ENCODE results near the gene CREBBP. TPM values are rescaled to one million over a fixed set of nuclear protein-coding genes. Genes with fewer than 3 reads are reported as not detected.

Gene CREBBP
- total and polyA plus RNA-seq, 2 donors from 2014 or later: 5.9 to 74.6 TPM

DNA sequence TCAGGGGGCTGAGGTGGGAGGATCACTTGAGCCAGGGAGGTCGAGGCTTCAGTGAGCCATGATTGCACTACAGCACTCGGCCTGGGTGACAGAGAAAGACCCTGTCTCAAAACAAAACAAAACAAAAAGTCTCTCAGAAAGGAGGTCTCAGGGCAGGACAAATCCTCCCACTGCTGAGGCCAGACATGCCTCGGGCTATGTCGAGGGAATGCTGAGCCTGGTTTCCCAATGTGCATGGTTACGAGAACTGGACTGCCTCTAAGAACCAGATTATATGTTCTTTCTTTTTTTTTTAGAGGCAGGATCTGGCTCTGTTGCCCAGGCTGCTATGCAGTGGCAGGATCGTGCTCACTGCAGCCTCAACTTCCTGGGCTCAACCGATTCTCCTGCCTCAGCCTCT is 190.8 kb downstream of the CREBBP start:
- no peak for FAIRE-seq
- intact Hi-C loops (cut with DNase I): no loop called here
- H3K27me3 ChIP-seq (ENCODE audit: control insufficient read depth, insufficient read depth, low read length): no peaks in the 10 kb centered on the region
- H3K27ac ChIP-seq (ENCODE audit: low read depth in 2 of 2, low read length in 2 of 2): no peak overlapping the region
- no peak overlapping the region for H3K9ac ChIP-seq (ENCODE audit: low read length in 3 of 3)
- no peaks in the 10 kb centered on the region for H3K9me3 ChIP-seq (ENCODE audit: control insufficient read depth in 2 of 3, insufficient read depth in 1 of 3, low read length in 3 of 3)
- H3K36me3 ChIP-seq (ENCODE audit: control insufficient read depth in 2 of 3, insufficient read depth in 3 of 3, low read length in 3 of 3): peaks cover 0 to 18% (median 13%) of the 10 kb centered on the region in 3 donors
- peak in 1 of 5 donors; percentile 19 for DNase-seq
- H3K4me3 ChIP-seq (ENCODE audit: low read length in 3 of 3): no peak overlapping the region
- H3K4me1 ChIP-seq (ENCODE audit: control insufficient read depth in 2 of 3, insufficient read depth in 2 of 3, low read depth in 1 of 3, low read length in 3 of 3): peaks cover 0 to 7% (median 0%) of the 10 kb centered on the region in 3 donors
- TF ChIP-seq CTCF (IDR thresholded peaks at IDR 0.05; ENCODE audit: borderline replicate concordance, extremely low read depth, insufficient read depth): no peak

DNA sequence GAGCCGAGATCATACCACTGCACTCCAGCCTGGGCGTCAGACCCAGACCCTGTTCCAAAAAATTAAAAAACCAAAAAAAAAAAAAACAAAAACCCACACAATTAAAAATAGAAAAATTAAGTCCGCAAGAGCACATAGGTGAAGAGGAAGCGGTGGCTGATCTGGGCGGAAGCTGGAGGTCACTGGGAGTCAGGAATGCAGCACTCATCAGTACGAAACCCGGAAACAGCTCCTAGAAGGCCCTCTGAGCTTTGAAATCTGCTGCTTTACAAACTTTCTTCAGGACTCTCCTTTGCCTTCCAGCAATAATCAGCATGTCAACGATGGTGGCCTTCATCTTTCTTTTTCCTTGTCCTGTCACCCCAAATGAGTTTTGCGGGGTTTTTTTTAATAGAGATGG is 192.7 kb downstream of the CREBBP start:
- Histone ChIP-seq H3K9ac (ENCODE audit: low read length in 3 of 3) (no peak overlapping the region), H3K9me3 (ENCODE audit: control insufficient read depth in 2 of 3, insufficient read depth in 1 of 3, low read length in 3 of 3) (no peaks in the 10 kb centered on the region), H3K27ac (ENCODE audit: low read depth in 2 of 2, low read length in 2 of 2) (no peak overlapping the region), H3K36me3 (ENCODE audit: control insufficient read depth in 2 of 3, insufficient read depth in 3 of 3, low read length in 3 of 3) (peaks cover 0 to 19% (median 15%) of the 10 kb centered on the region in 3 donors), H3K4me1 (ENCODE audit: control insufficient read depth in 2 of 3, insufficient read depth in 2 of 3, low read depth in 1 of 3, low read length in 3 of 3) (peaks cover 0 to 5% (median 0%) of the 10 kb centered on the region in 3 donors), H3K4me3 (ENCODE audit: low read length in 3 of 3) (no peak overlapping the region), H3K27me3 (ENCODE audit: control insufficient read depth, insufficient read depth, low read length) (no peaks in the 10 kb centered on the region)
- intact Hi-C loops (cut with DNase I): no loop called here
- no peak for FAIRE-seq
- TF ChIP-seq CTCF (IDR thresholded peaks at IDR 0.05; ENCODE audit: borderline replicate concordance, extremely low read depth, insufficient read depth): no peak
- DNase-seq: peak in 1 of 5 donors; percentile 9

GRCh38 chr16:3687021-3687420 is 193.5 kb downstream of the CREBBP start:
- Histone ChIP-seq H3K27me3 (ENCODE audit: control insufficient read depth, insufficient read depth, low read length) (no peaks in the 10 kb centered on the region), H3K9ac (ENCODE audit: low read length in 3 of 3) (no peak overlapping the region), H3K36me3 (ENCODE audit: control insufficient read depth in 2 of 3, insufficient read depth in 3 of 3, low read length in 3 of 3) (peaks cover under 1 to 19% (median 15%) of the 10 kb centered on the region in 3 donors), H3K4me3 (ENCODE audit: low read length in 3 of 3) (no peak overlapping the region), H3K4me1 (ENCODE audit: control insufficient read depth in 2 of 3, insufficient read depth in 2 of 3, low read depth in 1 of 3, low read length in 3 of 3) (peaks cover 0 to 5% (median 0%) of the 10 kb centered on the region in 3 donors), H3K27ac (ENCODE audit: low read depth in 2 of 2, low read length in 2 of 2) (no peak overlapping the region), H3K9me3 (ENCODE audit: control insufficient read depth in 2 of 3, insufficient read depth in 1 of 3, low read length in 3 of 3) (no peaks in the 10 kb centered on the region)
- DNase-seq: no peak
- no peak for TF ChIP-seq CTCF (IDR thresholded peaks at IDR 0.05; ENCODE audit: borderline replicate concordance, extremely low read depth, insufficient read depth)
- intact Hi-C loops (cut with DNase I): no loop called here
- FAIRE-seq: no peak

- no peaks in the 10 kb centered on the region for H3K27me3 ChIP-seq (ENCODE audit: control insufficient read depth, insufficient read depth, low read length)
- no peak overlapping the region for H3K9ac ChIP-seq (ENCODE audit: low read length in 3 of 3)
- peaks cover 4 to 44% (median 21%) of the 10 kb centered on the region in 3 donors for H3K36me3 ChIP-seq (ENCODE audit: control insufficient read depth in 2 of 3, insufficient read depth in 3 of 3, low read length in 3 of 3)
- FAIRE-seq: no peak
- TF ChIP-seq CTCF (IDR thresholded peaks at IDR 0.05; ENCODE audit: borderline replicate concordance, extremely low read depth, insufficient read depth): no peak
- no peaks in the 10 kb centered on the region for H3K9me3 ChIP-seq (ENCODE audit: control insufficient read depth in 2 of 3, insufficient read depth in 1 of 3, low read length in 3 of 3)
- intact Hi-C loops (cut with DNase I): no loop called here
- H3K4me1 ChIP-seq (ENCODE audit: control insufficient read depth in 2 of 3, insufficient read depth in 2 of 3, low read depth in 1 of 3, low read length in 3 of 3): peaks cover 0 to 3% (median 0%) of the 10 kb centered on the region in 3 donors
- peak in 1 of 5 donors; percentile 45 for DNase-seq
- H3K27ac ChIP-seq (ENCODE audit: low read depth in 2 of 2, low read length in 2 of 2): no peak overlapping the region
- H3K4me3 ChIP-seq (ENCODE audit: low read length in 3 of 3): no peak overlapping the region
Observed at GRCh38 chr16:3681206-3681605, 199.3 kb downstream of the CREBBP start.

Data from kidney (tissue), 14 donors.